ENCODE data around the gene MYBPC1. TPM values are rescaled to one million over a fixed set of nuclear protein-coding genes. Genes with fewer than 3 reads are reported as not detected.

Gene MYBPC1
- total and polyA plus RNA-seq, 2 of the 13 experiments (the other 11 are each of a cell fraction or from before 2014, with no cell fraction given) = 0.31 to 0.53 TPM

DNA sequence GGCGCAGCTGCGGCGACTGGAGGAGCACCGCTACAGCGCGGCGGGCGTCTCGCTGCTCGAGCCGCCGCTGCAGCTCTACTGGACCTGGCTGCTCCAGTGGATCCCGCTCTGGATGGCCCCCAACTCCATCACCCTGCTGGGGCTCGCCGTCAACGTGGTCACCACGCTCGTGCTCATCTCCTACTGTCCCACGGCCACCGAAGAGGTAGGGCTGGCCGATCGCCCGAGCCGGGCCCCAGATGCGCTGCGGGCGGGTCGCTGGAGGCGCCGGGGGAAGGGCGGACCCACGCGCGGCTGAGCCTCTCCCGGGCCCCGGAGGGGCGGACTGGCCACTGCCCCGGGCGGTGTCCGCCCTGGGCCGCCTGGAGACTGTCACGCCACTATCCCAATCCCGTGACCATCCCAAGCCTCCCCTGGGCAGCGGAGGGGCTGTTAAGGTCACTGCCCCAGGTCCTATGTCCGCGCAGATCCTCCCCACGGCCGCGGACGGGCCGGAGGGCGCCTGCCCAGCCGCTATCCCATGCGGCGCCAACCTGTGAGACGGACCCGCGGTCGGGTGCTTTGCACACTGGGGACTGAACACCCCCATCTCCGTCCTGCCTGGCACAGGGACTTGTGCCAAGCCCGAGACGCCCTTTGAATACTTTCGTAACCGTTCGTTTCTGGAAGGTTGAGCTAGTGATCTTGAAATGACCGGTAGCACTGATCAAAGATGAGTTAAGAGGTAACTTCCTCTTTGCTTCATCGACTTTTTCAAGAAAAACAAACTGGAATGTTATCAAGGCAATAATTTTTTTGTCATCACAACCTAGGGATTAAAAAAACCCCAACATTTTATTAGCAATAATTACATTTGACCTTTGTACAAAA, 103.4 kb downstream of the MYBPC1 start (continued):
- TF ChIP-seq CBX2 (IDR thresholded peaks at IDR 0.05; ENCODE audit: low read depth, low read length) (no peak), CBX2 (CRISPR knock-in tag; IDR thresholded peaks at IDR 0.05; ENCODE audit: low read depth) (no peak), KMT2A (CRISPR knock-in tag; IDR thresholded peaks at IDR 0.05) (peak; percentile 62), ZNF557 (CRISPR knock-in tag; IDR thresholded peaks at IDR 0.05) (0 out of 2 replicates have a peak, but pooled peaks have one; percentile 11), ZNF616 (CRISPR knock-in tag; IDR thresholded peaks at IDR 0.05; ENCODE audit: low read depth) (no peak), ZNF619 (CRISPR knock-in tag; IDR thresholded peaks at IDR 0.05) (no peak), KDM2A (CRISPR knock-in tag; IDR thresholded peaks at IDR 0.05; ENCODE audit: borderline replicate concordance, low read depth) (peak; percentile 41; the same call in 1 of the 2 replicates), ZNF30 (CRISPR knock-in tag; IDR thresholded peaks at IDR 0.05) (no peak), ATF7-NPFF (CRISPR knock-in tag; IDR thresholded peaks at IDR 0.05; ENCODE audit: low read depth) (no peak), CHCHD3 (CRISPR knock-in tag; IDR thresholded peaks at IDR 0.05) (no peak), MXI1 (IDR thresholded peaks at IDR 0.05; ENCODE audit: borderline replicate concordance, low read depth, low read length) (0 out of 3 replicates have a peak, but pooled peaks have one; percentile 10), SOX5 (CRISPR knock-in tag; IDR thresholded peaks at IDR 0.05; ENCODE audit: borderline replicate concordance) (peak; percentile 13; the same call in 1 of the 2 replicates), TCF7 (IDR thresholded peaks at IDR 0.05; ENCODE audit: low read depth) (0 out of 2 replicates have a peak, but pooled peaks have one; percentile 37), ZSCAN25 (CRISPR knock-in tag; IDR thresholded peaks at IDR 0.05) (peak; percentile 45; the same call in 1 of the 2 replicates), ZNF891 (CRISPR knock-in tag; IDR thresholded peaks at IDR 0.05) (peak; percentile 84; the same call in 1 of the 2 replicates), CBX1 (IDR thresholded peaks at IDR 0.05; ENCODE audit: low read depth) (no peak)
- TF ChIP-seq, protein P1, sequence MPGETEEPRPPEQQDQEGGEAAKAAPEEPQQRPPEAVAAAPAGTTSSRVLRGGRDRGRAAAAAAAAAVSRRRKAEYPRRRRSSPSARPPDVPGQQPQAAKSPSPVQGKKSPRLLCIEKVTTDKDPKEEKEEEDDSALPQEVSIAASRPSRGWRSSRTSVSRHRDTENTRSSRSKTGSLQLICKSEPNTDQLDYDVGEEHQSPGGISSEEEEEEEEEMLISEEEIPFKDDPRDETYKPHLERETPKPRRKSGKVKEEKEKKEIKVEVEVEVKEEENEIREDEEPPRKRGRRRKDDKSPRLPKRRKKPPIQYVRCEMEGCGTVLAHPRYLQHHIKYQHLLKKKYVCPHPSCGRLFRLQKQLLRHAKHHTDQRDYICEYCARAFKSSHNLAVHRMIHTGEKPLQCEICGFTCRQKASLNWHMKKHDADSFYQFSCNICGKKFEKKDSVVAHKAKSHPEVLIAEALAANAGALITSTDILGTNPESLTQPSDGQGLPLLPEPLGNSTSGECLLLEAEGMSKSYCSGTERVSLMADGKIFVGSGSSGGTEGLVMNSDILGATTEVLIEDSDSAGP (CRISPR knock-in tag; IDR thresholded peaks at IDR 0.05; ENCODE audit: borderline replicate concordance) = peak; percentile 59; the same call in 1 of the 2 replicates
- TF ChIP-seq, protein P2, sequence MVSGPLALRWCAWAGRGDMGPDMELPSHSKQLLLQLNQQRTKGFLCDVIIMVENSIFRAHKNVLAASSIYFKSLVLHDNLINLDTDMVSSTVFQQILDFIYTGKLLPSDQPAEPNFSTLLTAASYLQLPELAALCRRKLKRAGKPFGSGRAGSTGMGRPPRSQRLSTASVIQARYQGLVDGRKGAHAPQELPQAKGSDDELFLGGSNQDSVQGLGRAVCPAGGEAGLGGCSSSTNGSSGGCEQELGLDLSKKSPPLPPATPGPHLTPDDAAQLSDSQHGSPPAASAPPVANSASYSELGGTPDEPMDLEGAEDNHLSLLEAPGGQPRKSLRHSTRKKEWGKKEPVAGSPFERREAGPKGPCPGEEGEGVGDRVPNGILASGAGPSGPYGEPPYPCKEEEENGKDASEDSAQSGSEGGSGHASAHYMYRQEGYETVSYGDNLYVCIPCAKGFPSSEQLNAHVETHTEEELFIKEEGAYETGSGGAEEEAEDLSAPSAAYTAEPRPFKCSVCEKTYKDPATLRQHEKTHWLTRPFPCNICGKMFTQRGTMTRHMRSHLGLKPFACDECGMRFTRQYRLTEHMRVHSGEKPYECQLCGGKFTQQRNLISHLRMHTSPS (CRISPR knock-in tag; IDR thresholded peaks at IDR 0.05; ENCODE audit: low read depth) = peak; percentile 48
- TF ChIP-seq, protein P3, sequence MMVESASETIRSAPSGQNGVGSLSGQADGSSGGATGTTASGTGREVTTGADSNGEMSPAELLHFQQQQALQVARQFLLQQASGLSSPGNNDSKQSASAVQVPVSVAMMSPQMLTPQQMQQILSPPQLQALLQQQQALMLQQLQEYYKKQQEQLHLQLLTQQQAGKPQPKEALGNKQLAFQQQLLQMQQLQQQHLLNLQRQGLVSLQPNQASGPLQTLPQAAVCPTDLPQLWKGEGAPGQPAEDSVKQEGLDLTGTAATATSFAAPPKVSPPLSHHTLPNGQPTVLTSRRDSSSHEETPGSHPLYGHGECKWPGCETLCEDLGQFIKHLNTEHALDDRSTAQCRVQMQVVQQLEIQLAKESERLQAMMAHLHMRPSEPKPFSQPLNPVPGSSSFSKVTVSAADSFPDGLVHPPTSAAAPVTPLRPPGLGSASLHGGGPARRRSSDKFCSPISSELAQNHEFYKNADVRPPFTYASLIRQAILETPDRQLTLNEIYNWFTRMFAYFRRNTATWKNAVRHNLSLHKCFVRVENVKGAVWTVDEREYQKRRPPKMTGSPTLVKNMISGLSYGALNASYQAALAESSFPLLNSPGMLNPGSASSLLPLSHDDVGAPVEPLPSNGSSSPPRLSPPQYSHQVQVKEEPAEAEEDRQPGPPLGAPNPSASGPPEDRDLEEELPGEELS (CRISPR knock-in tag; IDR thresholded peaks at IDR 0.05) = 0 out of 2 replicates have a peak, but pooled peaks have one; percentile 33
- TF ChIP-seq, protein P4, sequence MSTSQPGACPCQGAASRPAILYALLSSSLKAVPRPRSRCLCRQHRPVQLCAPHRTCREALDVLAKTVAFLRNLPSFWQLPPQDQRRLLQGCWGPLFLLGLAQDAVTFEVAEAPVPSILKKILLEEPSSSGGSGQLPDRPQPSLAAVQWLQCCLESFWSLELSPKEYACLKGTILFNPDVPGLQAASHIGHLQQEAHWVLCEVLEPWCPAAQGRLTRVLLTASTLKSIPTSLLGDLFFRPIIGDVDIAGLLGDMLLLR (CRISPR knock-in tag; IDR thresholded peaks at IDR 0.05) = no peak
- TF ChIP-seq, protein P5, sequence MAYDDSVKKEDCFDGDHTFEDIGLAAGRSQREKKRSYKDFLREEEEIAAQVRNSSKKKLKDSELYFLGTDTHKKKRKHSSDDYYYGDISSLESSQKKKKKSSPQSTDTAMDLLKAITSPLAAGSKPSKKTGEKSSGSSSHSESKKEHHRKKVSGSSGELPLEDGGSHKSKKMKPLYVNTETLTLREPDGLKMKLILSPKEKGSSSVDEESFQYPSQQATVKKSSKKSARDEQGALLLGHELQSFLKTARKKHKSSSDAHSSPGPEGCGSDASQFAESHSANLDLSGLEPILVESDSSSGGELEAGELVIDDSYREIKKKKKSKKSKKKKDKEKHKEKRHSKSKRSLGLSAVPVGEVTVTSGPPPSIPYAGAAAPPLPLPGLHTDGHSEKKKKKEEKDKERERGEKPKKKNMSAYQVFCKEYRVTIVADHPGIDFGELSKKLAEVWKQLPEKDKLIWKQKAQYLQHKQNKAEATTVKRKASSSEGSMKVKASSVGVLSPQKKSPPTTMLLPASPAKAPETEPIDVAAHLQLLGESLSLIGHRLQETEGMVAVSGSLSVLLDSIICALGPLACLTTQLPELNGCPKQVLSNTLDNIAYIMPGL (CRISPR knock-in tag; IDR thresholded peaks at IDR 0.05; ENCODE audit: borderline replicate concordance in 1 of 2, low read depth in 1 of 2) = peak; percentile 54 to 61; a peak in 3 of 4 replicates
